ENCODE data around the gene AADAT.

DNA sequence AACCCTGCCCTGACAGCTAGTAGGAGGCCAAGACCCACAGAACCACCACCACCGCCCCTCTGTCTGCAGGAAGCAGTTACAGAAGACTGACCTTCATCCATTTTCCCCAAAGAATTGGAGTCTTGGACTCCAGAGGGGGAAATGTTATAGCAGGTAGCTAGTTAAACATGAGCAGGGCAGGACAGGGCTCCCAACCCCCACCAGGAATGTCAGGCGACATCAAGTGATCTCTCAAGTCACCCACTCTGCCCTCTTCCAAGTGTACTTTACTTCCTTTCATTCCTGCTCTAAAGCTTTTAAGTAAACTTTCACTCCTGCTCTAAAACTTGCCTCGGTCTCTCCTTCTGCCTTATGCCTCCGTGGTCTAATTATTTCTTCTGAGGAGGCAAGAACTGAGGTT is 17.1 kb upstream of the AADAT start:
- TF ChIP-seq, protein P1, sequence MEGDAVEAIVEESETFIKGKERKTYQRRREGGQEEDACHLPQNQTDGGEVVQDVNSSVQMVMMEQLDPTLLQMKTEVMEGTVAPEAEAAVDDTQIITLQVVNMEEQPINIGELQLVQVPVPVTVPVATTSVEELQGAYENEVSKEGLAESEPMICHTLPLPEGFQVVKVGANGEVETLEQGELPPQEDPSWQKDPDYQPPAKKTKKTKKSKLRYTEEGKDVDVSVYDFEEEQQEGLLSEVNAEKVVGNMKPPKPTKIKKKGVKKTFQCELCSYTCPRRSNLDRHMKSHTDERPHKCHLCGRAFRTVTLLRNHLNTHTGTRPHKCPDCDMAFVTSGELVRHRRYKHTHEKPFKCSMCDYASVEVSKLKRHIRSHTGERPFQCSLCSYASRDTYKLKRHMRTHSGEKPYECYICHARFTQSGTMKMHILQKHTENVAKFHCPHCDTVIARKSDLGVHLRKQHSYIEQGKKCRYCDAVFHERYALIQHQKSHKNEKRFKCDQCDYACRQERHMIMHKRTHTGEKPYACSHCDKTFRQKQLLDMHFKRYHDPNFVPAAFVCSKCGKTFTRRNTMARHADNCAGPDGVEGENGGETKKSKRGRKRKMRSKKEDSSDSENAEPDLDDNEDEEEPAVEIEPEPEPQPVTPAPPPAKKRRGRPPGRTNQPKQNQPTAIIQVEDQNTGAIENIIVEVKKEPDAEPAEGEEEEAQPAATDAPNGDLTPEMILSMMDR (IDR thresholded peaks at IDR 0.05), result no peak
- TF ChIP-seq POLR2A (IDR thresholded peaks at IDR 0.05), result no peak

All from body of pancreas (tissue), 4 donors.